GM18873 (cell line): ENCODE results near the gene HPCA.
"Not testable (repeated sequence)": the region's sequence is repeated elsewhere in the genome, so short reads cannot be mapped to it uniquely, and the experiment has no call there.

Experiments
- ATAC-seq: cut with Tn5 transposase; IDR thresholded peaks from one replicate; pipeline ENCODE4 v1.9.1; 2021; ENCODE audit warnings: mild to moderate bottlenecking, moderate library complexity, moderate number of reproducible peaks; ENCODE audit not compliant: unreplicated experiment, low FRiP score

HPCA gene

GRCh38 chr1:32900956-32901822 lies 14.9 kb downstream of the HPCA start, which contains the start of gene TMEM54:
TMEM54 (minus strand) TSS chr1:32901389; CDS start chr1:32901238, 151 bp downstream.
- ATAC-seq: no peak

GRCh38 chr1:32901823-32902534 lies 15.7 kb downstream of the HPCA start:
- no peak for ATAC-seq

- ATAC-seq: no peak
Measured at GRCh38 chr1:32902535-32902920, 16.2 kb downstream of the HPCA start.

DNA sequence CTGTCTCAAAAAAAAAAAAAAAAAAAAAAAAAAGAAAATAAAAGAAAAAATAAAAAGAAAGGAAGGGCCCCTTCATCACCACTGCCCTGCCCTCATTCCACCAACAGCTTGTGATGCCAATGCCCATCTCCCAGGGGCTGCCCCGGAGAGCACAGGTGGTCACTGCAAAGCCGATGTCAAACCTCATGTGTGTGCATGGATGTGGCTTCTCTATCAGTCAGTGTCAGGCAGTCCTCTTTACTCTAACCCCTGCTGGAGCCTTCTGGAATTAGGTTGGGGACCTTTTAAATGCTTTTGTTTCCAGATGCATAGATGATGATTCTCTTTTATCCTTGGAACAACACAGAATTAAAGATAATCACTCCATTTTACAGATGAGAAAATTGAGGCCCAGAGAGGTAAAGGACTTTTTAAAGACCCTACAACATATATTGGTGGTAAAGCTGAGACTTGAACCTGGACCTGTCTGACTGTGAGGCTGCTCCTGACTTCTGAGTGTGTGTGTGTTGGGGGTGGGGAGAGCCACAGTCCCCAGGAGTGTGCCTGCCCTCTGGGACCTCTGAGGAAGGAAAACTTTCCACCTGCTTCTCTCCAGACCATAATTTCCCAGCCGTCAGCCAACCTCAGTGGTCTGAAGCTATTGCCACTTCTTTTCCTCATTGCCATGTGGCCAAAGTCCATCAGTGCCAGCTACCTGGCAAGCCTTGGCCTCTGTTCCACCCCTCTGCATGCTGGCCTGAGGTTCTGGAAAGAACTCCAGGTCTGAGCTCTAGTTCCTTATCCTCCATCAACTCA lies 17.9 kb downstream of the HPCA start:
- ATAC-seq: no peak

GRCh38 chr1:32904797-32905196 lies 18.5 kb downstream of the HPCA start:
- ATAC-seq: no peak

GRCh38 chr1:32905588-32905987 lies 19.3 kb downstream of the HPCA start:
- not testable (repeated sequence) for ATAC-seq

- ATAC-seq: no peak
Measured at GRCh38 chr1:32906654-32907053, 20.4 kb downstream of the HPCA start.

DNA sequence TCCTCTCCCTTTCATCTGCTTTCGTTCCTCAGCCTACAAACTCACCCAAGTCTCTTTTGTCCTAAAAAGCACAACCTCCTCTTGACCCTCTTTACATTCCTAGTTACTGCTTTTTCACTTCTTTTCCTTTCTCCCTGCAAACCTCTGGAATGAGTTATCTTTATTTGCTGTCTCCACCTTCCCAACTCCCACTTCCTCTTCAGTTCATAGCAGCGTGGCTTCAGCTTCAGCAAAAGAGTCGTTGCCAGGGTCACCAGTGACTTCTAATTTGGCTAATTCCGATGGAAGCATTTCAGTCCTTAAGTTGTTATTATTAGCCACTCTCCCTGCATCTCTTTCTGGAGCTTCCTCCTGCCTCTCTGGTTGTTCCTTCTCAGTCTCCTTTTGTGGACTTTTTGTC lies 21.1 kb downstream of the HPCA start:
- no peak for ATAC-seq

DNA sequence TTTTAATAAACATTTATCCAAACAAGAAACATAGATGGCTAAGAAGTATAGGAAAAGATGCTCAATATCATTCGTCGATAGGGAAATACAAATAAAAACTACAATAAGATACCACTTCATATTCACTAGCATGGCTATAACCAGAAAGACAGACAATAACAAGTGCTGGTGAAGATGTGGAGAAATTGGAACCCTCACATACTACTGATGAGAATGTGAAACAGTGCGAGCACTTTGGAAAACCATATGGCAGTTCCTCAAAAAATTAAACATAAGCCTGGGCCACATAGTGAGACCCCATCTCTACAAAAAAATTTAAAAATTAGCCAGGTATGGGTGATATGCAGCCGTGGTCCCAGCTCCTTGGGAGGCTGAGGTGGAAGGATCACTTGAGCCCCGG lies 24.0 kb downstream of the HPCA start:
- no peak for ATAC-seq

- no peak for ATAC-seq
Measured at GRCh38 chr1:32915766-32916706, 29.7 kb downstream of the HPCA start.

GRCh38 chr1:32917521-32917920 lies 31.2 kb downstream of the HPCA start:
- ATAC-seq: no peak

GRCh38 chr1:32918179-32918578 lies 31.9 kb downstream of the HPCA start:
- ATAC-seq: no peak

GRCh38 chr1:32919811-32920733 lies 33.8 kb downstream of the HPCA start:
- ATAC-seq: no peak

- no peak for ATAC-seq
Measured at GRCh38 chr1:32920833-32921232, 34.5 kb downstream of the HPCA start.

DNA sequence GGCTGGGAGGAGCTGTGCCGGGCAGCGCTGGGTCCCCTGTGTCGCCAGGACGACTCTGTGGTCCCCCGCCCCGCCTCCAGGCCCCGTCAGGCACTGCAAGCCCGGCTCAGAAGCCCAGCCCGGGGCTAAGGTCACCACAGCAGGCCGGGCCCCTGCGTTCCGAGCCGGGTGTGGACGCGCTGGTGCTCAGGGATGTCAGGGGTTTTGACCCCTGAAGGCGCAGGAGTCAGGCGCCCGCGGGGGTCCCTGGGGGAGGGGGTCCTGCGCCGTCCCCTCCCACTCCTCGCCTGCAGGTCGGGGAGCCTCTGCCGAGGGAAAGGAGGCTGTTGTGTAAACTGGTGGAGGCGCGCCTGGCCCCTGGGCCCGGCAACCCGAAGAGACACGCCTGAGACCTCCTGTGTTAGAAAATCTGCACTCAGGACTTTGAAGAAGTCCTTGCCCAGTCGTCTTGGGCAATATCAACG lies 38.6 kb downstream of the HPCA start:
- no peak for ATAC-seq

- no peak for ATAC-seq
Measured at GRCh38 chr1:32925403-32926162, 39.3 kb downstream of the HPCA start.

DNA sequence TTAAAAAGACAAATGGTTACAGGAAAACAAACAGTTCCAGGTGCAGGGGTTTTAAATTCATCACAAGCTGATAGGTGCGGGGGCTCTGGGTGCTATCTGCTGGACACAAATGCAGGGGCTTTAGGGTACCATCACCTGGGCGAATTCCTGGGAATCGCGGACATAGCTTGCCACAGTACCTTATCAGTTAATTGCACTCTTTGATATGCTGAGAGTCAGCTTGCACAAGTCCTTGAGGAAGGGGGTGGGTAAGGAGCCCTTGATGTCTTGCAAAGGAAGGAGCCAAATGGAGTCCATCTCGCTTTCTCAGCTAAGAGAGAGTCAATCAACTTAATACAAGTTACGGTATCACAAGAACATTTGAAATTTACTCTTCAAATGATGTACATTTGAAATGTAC lies 40.3 kb downstream of the HPCA start:
- no peak for ATAC-seq

- ATAC-seq: no peak
Measured at GRCh38 chr1:32927441-32927840, 41.1 kb downstream of the HPCA start.
